Body of pancreas (tissue), 4 donors: ENCODE results near the gene INPP5J.

Experiments
- POLR2A ChIP-seq, 3 donors: fragments of 450-650 bp; IDR thresholded peaks; one replicate each; pipeline ENCODE4 v1.6.1; 2016; ENCODE audit warnings: antibody characterized with exemption in 3 of 3, mild to moderate bottlenecking in 2 of 3
- TF ChIP-seq, protein P1 (sequence below), 7 experiments: fragments of 450-650 bp in 4 of 7; fragments of 200-600 bp in 3 of 7; sonication (generic) in 3 of 7; IDR thresholded peaks; one replicate each; pipeline ENCODE4 v1.5.1; 2016 to 2019; ENCODE audit warnings: antibody characterized with exemption in 7 of 7

- TF ChIP-seq, protein P1, sequence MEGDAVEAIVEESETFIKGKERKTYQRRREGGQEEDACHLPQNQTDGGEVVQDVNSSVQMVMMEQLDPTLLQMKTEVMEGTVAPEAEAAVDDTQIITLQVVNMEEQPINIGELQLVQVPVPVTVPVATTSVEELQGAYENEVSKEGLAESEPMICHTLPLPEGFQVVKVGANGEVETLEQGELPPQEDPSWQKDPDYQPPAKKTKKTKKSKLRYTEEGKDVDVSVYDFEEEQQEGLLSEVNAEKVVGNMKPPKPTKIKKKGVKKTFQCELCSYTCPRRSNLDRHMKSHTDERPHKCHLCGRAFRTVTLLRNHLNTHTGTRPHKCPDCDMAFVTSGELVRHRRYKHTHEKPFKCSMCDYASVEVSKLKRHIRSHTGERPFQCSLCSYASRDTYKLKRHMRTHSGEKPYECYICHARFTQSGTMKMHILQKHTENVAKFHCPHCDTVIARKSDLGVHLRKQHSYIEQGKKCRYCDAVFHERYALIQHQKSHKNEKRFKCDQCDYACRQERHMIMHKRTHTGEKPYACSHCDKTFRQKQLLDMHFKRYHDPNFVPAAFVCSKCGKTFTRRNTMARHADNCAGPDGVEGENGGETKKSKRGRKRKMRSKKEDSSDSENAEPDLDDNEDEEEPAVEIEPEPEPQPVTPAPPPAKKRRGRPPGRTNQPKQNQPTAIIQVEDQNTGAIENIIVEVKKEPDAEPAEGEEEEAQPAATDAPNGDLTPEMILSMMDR (IDR thresholded peaks at IDR 0.05), result no peak
- no peak for TF ChIP-seq POLR2A (IDR thresholded peaks at IDR 0.05)
Measured at GRCh38 chr22:31126869-31127175, 4.1 kb downstream of the INPP5J start.
